ENCODE data around the gene SHMT2.

- no peak for TF ChIP-seq CTCF (IDR thresholded peaks at IDR 0.05)
- no peak for TF ChIP-seq POLR2A (IDR thresholded peaks at IDR 0.05)
These were observed 42.1 kb upstream of the SHMT2 start for GRCh38 chr12:57187222-57188089.
